ENCODE data around the gene ACSS3.

DNA sequence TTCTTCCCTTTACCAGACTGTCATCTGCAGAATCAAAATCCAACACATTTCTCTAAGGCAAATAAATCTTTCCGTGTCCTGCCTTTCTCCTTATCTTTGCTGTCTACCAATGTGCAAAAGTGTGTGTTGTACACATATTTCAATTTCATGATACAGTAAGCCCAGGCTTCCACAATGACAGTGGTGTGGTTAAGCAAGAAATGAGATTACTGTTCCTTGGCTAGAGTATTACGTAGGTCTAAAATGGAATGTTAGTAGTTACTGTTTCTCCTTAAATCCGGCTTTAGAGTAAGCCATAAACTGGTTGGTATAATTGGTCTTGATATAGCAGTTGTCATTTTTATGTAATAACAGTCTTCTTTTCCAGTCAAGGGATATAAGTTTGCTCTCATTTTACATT lies 82.0 kb downstream of the ACSS3 start:
- no peak for TF ChIP-seq CTCF (IDR thresholded peaks at IDR 0.05)
- TF ChIP-seq POLR2A (IDR thresholded peaks at IDR 0.05), result no peak
- no peak for TF ChIP-seq EP300 (IDR thresholded peaks at IDR 0.05)

All from ovary (tissue), 3 donors.